DMS79 treated with DMSO at 0.1 percent for 48 hours (cell line): ENCODE results near the gene INTS1.

Experiments used
- DNase-seq: peaks from one replicate; lab custom pipeline; 2025; lab: John Stamatoyannopoulos, UW

INTS1 gene

GRCh38 chr7:1432411-1433082 lies 71.6 kb downstream of the INTS1 start:
- no peak for DNase-seq

GRCh38 chr7:1431634-1432380 lies 72.4 kb downstream of the INTS1 start:
- no peak for DNase-seq

- DNase-seq: no peak
These were observed 73.0 kb downstream of the INTS1 start for GRCh38 chr7:1431226-1431625.

- no peak for DNase-seq
These were observed 73.9 kb downstream of the INTS1 start for GRCh38 chr7:1430056-1430845.

- DNase-seq: no peak
These were observed 75.2 kb downstream of the INTS1 start for GRCh38 chr7:1428941-1429501.

GRCh38 chr7:1427064-1427657 lies 77.0 kb downstream of the INTS1 start:
- DNase-seq: no peak

GRCh38 chr7:1426474-1426873 lies 77.7 kb downstream of the INTS1 start:
- no peak for DNase-seq

- DNase-seq: no peak
These were observed 78.7 kb downstream of the INTS1 start for GRCh38 chr7:1425292-1426136.

- DNase-seq: no peak
These were observed 80.1 kb downstream of the INTS1 start for GRCh38 chr7:1424041-1424440.

- no peak for DNase-seq
These were observed 80.9 kb downstream of the INTS1 start for GRCh38 chr7:1423264-1423811.

GRCh38 chr7:1422512-1423263 lies 81.5 kb downstream of the INTS1 start:
- peak; percentile 86 for DNase-seq

GRCh38 chr7:1421946-1422345 lies 82.2 kb downstream of the INTS1 start:
- DNase-seq: no peak

GRCh38 chr7:1421020-1421790 lies 83.0 kb downstream of the INTS1 start:
- DNase-seq: no peak
